Esophagus squamous epithelium (tissue), 4 donors: ENCODE measurements around the gene RNF217.

Experiments used
- CTCF ChIP-seq, 6 experiments: fragments of 450-650 bp in 4 of 6; fragments of 200-600 bp in 2 of 6; sonication (generic) in 2 of 6; IDR thresholded peaks; one replicate each; pipeline ENCODE4 v1.5.1; 2016 to 2019; ENCODE audit warnings: antibody characterized with exemption in 6 of 6, mild to moderate bottlenecking in 4 of 6, moderate library complexity in 4 of 6
- POLR2A ChIP-seq, 4 donors: fragments of 450-650 bp; IDR thresholded peaks; one replicate each; pipeline ENCODE4 v1.6.1; 2017; ENCODE audit warnings: antibody characterized with exemption in 4 of 4, mild to moderate bottlenecking in 4 of 4, moderate library complexity in 3 of 4

- peak in 1 of 6 experiments; percentile 34 for TF ChIP-seq CTCF (IDR thresholded peaks at IDR 0.05)
- TF ChIP-seq POLR2A (IDR thresholded peaks at IDR 0.05), result no peak
Observed at GRCh38 chr6:125124049-125124669, 161.9 kb downstream of the RNF217 start.
